A673 (cell line): ENCODE results near the gene DHDH.

Source experiments
- EZH2 ChIP-seq: fragments of 200-600 bp; sonication (generic); IDR thresholded peaks from 2 replicates; pipeline ENCODE4 v1.6.1; 2017; ENCODE audit warnings: borderline replicate concordance, low read depth, mild to moderate bottlenecking, mixed read lengths, antibody characterized with exemption, low read length; ENCODE audit not compliant: poor library complexity, severe bottlenecking
- TF ChIP-seq, protein P1 (sequence below): fragments of 300-800, 200-600 bp; sonication (generic); conservative IDR thresholded peaks from 2 replicates; pipeline ENCODE4 v1.5.1; 2017; ENCODE audit warnings: low read depth, mild to moderate bottlenecking, antibody characterized with exemption, low read length, moderate library complexity, mixed read lengths

GRCh38 chr19:48895226-48895625 is 38.3 kb upstream of the DHDH start:
- TF ChIP-seq, protein P1, sequence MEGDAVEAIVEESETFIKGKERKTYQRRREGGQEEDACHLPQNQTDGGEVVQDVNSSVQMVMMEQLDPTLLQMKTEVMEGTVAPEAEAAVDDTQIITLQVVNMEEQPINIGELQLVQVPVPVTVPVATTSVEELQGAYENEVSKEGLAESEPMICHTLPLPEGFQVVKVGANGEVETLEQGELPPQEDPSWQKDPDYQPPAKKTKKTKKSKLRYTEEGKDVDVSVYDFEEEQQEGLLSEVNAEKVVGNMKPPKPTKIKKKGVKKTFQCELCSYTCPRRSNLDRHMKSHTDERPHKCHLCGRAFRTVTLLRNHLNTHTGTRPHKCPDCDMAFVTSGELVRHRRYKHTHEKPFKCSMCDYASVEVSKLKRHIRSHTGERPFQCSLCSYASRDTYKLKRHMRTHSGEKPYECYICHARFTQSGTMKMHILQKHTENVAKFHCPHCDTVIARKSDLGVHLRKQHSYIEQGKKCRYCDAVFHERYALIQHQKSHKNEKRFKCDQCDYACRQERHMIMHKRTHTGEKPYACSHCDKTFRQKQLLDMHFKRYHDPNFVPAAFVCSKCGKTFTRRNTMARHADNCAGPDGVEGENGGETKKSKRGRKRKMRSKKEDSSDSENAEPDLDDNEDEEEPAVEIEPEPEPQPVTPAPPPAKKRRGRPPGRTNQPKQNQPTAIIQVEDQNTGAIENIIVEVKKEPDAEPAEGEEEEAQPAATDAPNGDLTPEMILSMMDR: no peak
- TF ChIP-seq EZH2: no peak
